Heart left ventricle (tissue), 13 donors: ENCODE results near the gene SYDE2.

Source experiments
- CTCF ChIP-seq, 12 donors: fragments of 200-600 bp; sonication (generic) in 4 of 12; IDR thresholded peaks; one replicate each; pipeline versions ENCODE4 v1.5.0 to v1.8.0; 2018 to 2022; ENCODE audit warnings: antibody characterized with exemption in 12 of 12, mild to moderate bottlenecking in 5 of 12
- POLR2A ChIP-seq, 2 donors: fragments of 450-650 bp; IDR thresholded peaks; one replicate each; pipeline ENCODE4 v1.6.1; 2017; ENCODE audit warnings: antibody characterized with exemption in 2 of 2, mild to moderate bottlenecking in 2 of 2, moderate library complexity in 2 of 2
- donor health status: ischemic (EF 13 %, LVEDD 7.1; RV severe dilation, severe dysfunction).
- donor health status: DM: no; HTN: yes; CAD: no.
- donor health status: DM: no; HTN: no; CAD: no.
- donor health status: ischemic (EF 25% LVEDD 6.9; RV normal size, moderate dysfunction).
- donor health status: ischemic (EF 25% LVEDD 5.7; RV mildly dilated, moderate dysfunction).
- donor health status: ischemic (EF 35%, LVEDD 5.7; RV mildly dilated, moderate dysfunction).
- donor health status: nonischemic (EF 11% LVEDD 7.7; RV severe dilation, severe dysfunction).
- donor health status: DM: yes; HTN: yes; CAD: no.
- donor health status: PGD.
- donor health status: ischemic (EF 29% LVEDD 5.4; RV normal size, mild dysfunction).
- donor health status: nonischemic (EF 23%, LVEDD 6.1; RV moderate dilation, normal function).

GRCh38 chr1:85125891-85126290, 74.9 kb downstream of the SYDE2 start:
- TF ChIP-seq CTCF (IDR thresholded peaks at IDR 0.05): no peak
- no peak for TF ChIP-seq POLR2A (IDR thresholded peaks at IDR 0.05)
